NB4 (cell line): Measurements from ENCODE around the gene SH2D6.
"Not testable (repeated sequence)": the region's sequence is repeated elsewhere in the genome, so short reads cannot be mapped to it uniquely, and the experiment has no call there.

ENCODE experiments used
- DNase-seq: peaks from one replicate; pipeline ENCODE4 v3.0.0; 2010; ENCODE audit warnings: low read depth
- H3K4me3 ChIP-seq: one replicate; pipeline ENCODE4 v1.5.1; 2011; ENCODE audit warnings: mild to moderate bottlenecking, low read depth, low read length, moderate library complexity
- CTCF ChIP-seq: IDR thresholded peaks from one replicate; pipeline ENCODE4 v1.5.1; 2012; ENCODE audit warnings: low read depth, low read length
- MAX ChIP-seq: IDR thresholded peaks from 2 replicates; pipeline ENCODE4 v1.6.1; 2011; ENCODE audit warnings: low read depth, low read length
- MYC ChIP-seq: IDR thresholded peaks from 2 replicates; pipeline ENCODE4 v1.6.1; 2011; ENCODE audit warnings: low read depth, low read length
- POLR2A ChIP-seq: IDR thresholded peaks from 2 replicates; pipeline ENCODE4 v1.6.1; 2011; ENCODE audit warnings: mild to moderate bottlenecking; ENCODE audit not compliant: insufficient read length; ENCODE audit errors: extremely low read depth

The SH2D6 gene

GRCh38 chr2:85410584-85411404, 7.7 kb upstream of the SH2D6 start:
- TF ChIP-seq POLR2A: no peak
- DNase-seq: no peak
- H3K4me3 ChIP-seq: peak overlapping the region; percentile 79

- TF ChIP-seq POLR2A (no peak), MAX (no peak), MYC (no peak), CTCF (no peak)
- no peak overlapping the region for H3K4me3 ChIP-seq
- DNase-seq: no peak
These were observed 7.1 kb upstream of the SH2D6 start for GRCh38 chr2:85411405-85411748.

- TF ChIP-seq POLR2A: no peak
- no peak for TF ChIP-seq MYC
- no peak for TF ChIP-seq MAX
- DNase-seq: peak; percentile 37
- H3K4me3 ChIP-seq: no peak overlapping the region
These were observed 4.7 kb upstream of the SH2D6 start for GRCh38 chr2:85413592-85414420.

GRCh38 chr2:85414421-85414759, 4.1 kb upstream of the SH2D6 start:
- DNase-seq, H3K4me3 ChIP-seq: not testable (repeated sequence)

- TF ChIP-seq POLR2A (no peak), MAX (no peak), MYC (no peak), CTCF (no peak)
- DNase-seq: no peak
- H3K4me3 ChIP-seq: no peak overlapping the region
These were observed 3.6 kb upstream of the SH2D6 start for GRCh38 chr2:85414761-85415553.

- no peak for TF ChIP-seq MYC
- no peak for TF ChIP-seq POLR2A
- no peak for TF ChIP-seq CTCF
- TF ChIP-seq MAX: no peak
- no peak for DNase-seq
- H3K4me3 ChIP-seq: no peak overlapping the region
These were observed 2.4 kb upstream of the SH2D6 start for GRCh38 chr2:85415980-85416650.
